ENCODE data around the gene TMEM45A.

TMEM45A gene

DNA sequence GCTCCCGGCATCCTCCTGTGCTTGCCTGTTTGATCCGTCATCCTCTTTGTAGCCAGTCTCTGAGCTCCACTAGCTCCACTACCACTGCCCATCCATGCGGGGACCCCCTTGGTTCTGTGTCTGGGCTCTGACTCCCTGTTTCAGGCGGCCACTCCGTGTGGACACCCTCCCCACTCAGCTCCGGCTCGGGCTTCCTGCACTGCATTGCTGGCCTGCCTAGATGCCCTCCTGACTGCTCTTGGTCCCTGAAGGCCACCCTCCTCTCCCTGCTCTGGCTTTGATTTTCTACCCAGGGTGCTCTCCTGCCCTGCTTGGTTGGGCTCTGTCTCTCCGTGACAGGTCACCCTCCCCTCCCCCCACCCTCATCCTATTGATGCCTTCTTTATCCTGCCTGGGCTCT is 112.9 kb downstream of the TMEM45A start:
- Histone ChIP-seq H3K4me1 (no peaks in the 10 kb centered on the region), H3K79me2 (no peaks in the 10 kb centered on the region), H3K9me3 (ENCODE audit: control insufficient read depth, low read length) (no peaks in the 10 kb centered on the region), H3K27ac (no peak overlapping the region), H3K9ac (no peak overlapping the region), H3K27me3 (ENCODE audit: control insufficient read depth, insufficient read depth, low read length) (no peaks in the 10 kb centered on the region), H3K4me2 (ENCODE audit: low read length) (no peak overlapping the region), H3K4me3 (ENCODE audit: low read depth, low read length) (no peak overlapping the region), H3K36me3 (ENCODE audit: control insufficient read depth, insufficient read depth, low read length) (no peaks in the 10 kb centered on the region), H2AFZ (no peak overlapping the region)
- TF ChIP-seq CTCF (IDR thresholded peaks at IDR 0.05): no peak

DNA sequence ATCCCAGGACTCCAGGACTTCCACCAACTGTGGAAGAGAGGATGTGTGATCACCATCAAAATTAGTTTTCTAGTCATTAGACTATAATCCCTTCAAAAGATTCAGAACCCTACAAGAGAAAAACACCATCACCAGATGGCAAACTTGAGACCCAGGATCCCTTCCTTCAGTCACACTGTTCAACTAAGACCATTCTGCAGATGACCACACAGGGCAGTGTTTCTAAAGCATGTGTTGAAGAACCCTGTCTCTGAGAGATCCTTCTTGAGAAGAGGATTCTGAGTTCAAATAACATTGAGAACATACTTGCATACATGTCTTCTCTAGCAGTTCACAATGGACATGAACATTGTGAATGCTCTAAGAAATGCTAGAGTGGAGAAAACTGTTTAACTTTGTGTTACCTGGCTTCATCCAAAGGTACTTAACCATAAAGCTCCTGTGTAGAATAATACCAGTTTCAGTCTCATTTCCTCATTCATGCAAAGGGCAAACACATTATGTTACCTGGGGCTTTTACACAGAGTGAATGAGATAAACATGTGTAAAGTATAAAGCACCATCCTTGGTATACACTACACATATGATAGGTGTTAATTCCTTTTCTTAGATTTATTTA is 114.6 kb downstream of the TMEM45A start:
- Histone ChIP-seq H3K9me3 (ENCODE audit: control insufficient read depth, low read length) (no peaks in the 10 kb centered on the region), H3K36me3 (ENCODE audit: control insufficient read depth, insufficient read depth, low read length) (no peaks in the 10 kb centered on the region), H3K27ac (no peak overlapping the region), H3K9ac (no peak overlapping the region), H3K27me3 (ENCODE audit: control insufficient read depth, insufficient read depth, low read length) (no peaks in the 10 kb centered on the region), H3K4me2 (ENCODE audit: low read length) (no peak overlapping the region), H3K4me3 (ENCODE audit: low read depth, low read length) (no peak overlapping the region), H3K4me1 (no peaks in the 10 kb centered on the region), H2AFZ (no peak overlapping the region), H3K79me2 (no peaks in the 10 kb centered on the region)
- no peak for TF ChIP-seq CTCF (IDR thresholded peaks at IDR 0.05)

GRCh38 chr3:100609305-100609704 is 116.9 kb downstream of the TMEM45A start, which contains the start of gene ADGRG7:
Gene ADGRG7 (plus strand): TSS chr3:100609601. CDS start chr3:100609857, 256 bp downstream.
- Histone ChIP-seq H3K4me1 (no peaks in the 10 kb centered on the region), H3K27ac (no peak within 1 kb of the TSS), H3K9ac (no peak within 1 kb of the TSS), H3K4me3 (ENCODE audit: low read depth, low read length) (no peak within 1 kb of the TSS), H3K27me3 (ENCODE audit: control insufficient read depth, insufficient read depth, low read length) (no peaks in the 10 kb centered on the region), H3K9me3 (ENCODE audit: control insufficient read depth, low read length) (no peaks in the 10 kb centered on the region), H3K79me2 (no peaks in the 10 kb centered on the region), H3K4me2 (ENCODE audit: low read length) (no peak within 1 kb of the TSS), H3K36me3 (ENCODE audit: control insufficient read depth, insufficient read depth, low read length) (no peaks in the 10 kb centered on the region), H2AFZ (no peak within 1 kb of the TSS)
- TF ChIP-seq CTCF (IDR thresholded peaks at IDR 0.05): no peak

GRCh38 chr3:100609963-100610362 is 117.5 kb downstream of the TMEM45A start:
- Histone ChIP-seq H3K27ac (no peak overlapping the region), H3K9ac (no peak overlapping the region)

More at GRCh38 chr3:100609963-100610362, 117.5 kb downstream of the TMEM45A start:
- no peak overlapping the region for H2AFZ ChIP-seq
- no peak overlapping the region for H3K4me2 ChIP-seq (ENCODE audit: low read length)
- no peak for TF ChIP-seq CTCF (IDR thresholded peaks at IDR 0.05)
- no peaks in the 10 kb centered on the region for H3K36me3 ChIP-seq (ENCODE audit: control insufficient read depth, insufficient read depth, low read length)
- H3K27me3 ChIP-seq (ENCODE audit: control insufficient read depth, insufficient read depth, low read length): no peaks in the 10 kb centered on the region
- H3K4me3 ChIP-seq (ENCODE audit: low read depth, low read length): no peak overlapping the region
- H3K4me1 ChIP-seq: no peaks in the 10 kb centered on the region
- no peaks in the 10 kb centered on the region for H3K79me2 ChIP-seq
- no peaks in the 10 kb centered on the region for H3K9me3 ChIP-seq (ENCODE audit: control insufficient read depth, low read length)

Measured in parathyroid adenoma (tissue), 2 donors.